Measurements from ENCODE around the gene SGPL1. TPM values are rescaled to one million over a fixed set of nuclear protein-coding genes. Genes with fewer than 3 reads are reported as not detected.
A peak's percentile ranks its signal among the peaks of the same experiment; 100 is the strongest.

Gene SGPL1
- total RNA-seq, 3 donors from 2014 or later = 50.5 to 67.2 (median 55.5) TPM

DNA sequence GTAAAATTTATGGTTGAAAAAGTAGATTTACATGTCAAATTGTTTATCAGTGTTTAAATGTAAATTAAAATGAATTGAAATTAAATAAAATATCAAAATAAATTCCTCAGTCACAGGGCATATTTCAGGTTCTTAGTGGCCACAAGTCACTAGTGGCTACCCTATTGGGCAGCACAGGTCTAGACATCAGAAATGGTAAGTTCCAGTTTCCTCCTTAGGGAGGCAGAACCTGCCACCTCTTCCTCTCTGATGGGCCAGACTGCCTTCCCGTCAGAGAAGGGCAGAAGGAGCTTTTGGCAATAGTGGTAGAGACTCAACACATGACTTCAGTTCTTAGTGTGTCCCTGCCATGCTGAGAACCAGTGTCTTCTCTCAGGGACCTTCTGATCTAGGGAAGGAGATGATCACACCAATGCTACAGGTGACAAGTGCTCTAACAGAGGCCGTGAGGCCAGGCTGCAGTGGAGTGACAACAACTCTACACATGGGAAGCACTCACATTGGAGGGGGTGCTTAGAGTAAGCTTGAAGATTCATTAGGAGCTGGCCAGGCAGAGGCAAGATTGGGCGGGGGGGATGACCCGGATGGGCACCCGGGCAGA is 87.0 kb downstream of the SGPL1 start:
- ATAC-seq (no peak), DNase-seq (no peak)
- TF ChIP-seq, protein P1, sequence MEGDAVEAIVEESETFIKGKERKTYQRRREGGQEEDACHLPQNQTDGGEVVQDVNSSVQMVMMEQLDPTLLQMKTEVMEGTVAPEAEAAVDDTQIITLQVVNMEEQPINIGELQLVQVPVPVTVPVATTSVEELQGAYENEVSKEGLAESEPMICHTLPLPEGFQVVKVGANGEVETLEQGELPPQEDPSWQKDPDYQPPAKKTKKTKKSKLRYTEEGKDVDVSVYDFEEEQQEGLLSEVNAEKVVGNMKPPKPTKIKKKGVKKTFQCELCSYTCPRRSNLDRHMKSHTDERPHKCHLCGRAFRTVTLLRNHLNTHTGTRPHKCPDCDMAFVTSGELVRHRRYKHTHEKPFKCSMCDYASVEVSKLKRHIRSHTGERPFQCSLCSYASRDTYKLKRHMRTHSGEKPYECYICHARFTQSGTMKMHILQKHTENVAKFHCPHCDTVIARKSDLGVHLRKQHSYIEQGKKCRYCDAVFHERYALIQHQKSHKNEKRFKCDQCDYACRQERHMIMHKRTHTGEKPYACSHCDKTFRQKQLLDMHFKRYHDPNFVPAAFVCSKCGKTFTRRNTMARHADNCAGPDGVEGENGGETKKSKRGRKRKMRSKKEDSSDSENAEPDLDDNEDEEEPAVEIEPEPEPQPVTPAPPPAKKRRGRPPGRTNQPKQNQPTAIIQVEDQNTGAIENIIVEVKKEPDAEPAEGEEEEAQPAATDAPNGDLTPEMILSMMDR (IDR thresholded peaks at IDR 0.05) = no peak
- intact Hi-C loops (cut with DNase I, micrococcal nuclease) = no loop called here
- H3K4me3 ChIP-seq = no peak overlapping the region
- peaks cover 4% of the 10 kb centered on the region for H3K4me1 ChIP-seq (ENCODE audit: low read depth)
- H3K36me3 ChIP-seq (ENCODE audit: low read depth) = no peaks in the 10 kb centered on the region
- no peaks in the 10 kb centered on the region for H3K9me3 ChIP-seq

DNA sequence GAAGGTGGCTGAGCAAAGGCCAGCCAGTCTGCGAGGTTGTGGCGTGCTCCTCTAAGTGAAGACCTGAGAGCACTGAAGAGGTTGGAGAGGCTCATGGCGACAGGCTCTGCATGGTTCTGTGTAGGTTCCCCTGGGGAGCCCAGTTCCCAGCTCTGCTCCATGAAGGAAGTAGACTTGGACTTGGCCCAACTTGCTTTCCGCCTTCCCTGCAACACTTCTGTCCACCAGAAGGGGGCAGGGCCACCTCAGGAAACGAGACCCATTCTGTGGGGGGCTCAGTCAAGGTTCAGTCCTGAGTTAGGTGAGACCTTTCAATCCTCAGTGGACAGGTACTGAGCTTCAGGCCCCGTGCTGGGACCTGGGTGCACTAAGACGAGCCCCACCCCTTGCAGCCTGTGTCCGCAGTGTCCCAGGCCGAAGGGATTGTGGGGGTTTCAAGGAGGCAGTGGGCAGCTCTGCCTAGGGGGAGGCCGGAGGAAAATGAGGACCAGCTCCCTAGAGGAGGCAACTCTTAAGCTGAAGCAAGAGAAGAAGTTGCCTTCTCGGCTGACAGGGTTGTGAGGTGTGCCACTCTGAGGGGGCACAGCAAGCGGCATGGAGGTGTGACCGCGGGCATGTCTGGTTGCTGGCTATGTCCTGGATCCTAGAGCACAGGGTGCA is 87.6 kb downstream of the SGPL1 start:
- Histone ChIP-seq H3K36me3 (ENCODE audit: low read depth) (no peaks in the 10 kb centered on the region), H3K4me3 (no peak overlapping the region), H3K4me1 (ENCODE audit: low read depth) (peaks cover 4% of the 10 kb centered on the region), H3K9me3 (no peaks in the 10 kb centered on the region)
- intact Hi-C loops (cut with DNase I, micrococcal nuclease) = no loop called here
- ATAC-seq (peak; percentile 77), DNase-seq (peak in 2 of 3 donors; percentile 67 to 73)
- TF ChIP-seq, protein P1 (IDR thresholded peaks at IDR 0.05) = peak; percentile 88

DNA sequence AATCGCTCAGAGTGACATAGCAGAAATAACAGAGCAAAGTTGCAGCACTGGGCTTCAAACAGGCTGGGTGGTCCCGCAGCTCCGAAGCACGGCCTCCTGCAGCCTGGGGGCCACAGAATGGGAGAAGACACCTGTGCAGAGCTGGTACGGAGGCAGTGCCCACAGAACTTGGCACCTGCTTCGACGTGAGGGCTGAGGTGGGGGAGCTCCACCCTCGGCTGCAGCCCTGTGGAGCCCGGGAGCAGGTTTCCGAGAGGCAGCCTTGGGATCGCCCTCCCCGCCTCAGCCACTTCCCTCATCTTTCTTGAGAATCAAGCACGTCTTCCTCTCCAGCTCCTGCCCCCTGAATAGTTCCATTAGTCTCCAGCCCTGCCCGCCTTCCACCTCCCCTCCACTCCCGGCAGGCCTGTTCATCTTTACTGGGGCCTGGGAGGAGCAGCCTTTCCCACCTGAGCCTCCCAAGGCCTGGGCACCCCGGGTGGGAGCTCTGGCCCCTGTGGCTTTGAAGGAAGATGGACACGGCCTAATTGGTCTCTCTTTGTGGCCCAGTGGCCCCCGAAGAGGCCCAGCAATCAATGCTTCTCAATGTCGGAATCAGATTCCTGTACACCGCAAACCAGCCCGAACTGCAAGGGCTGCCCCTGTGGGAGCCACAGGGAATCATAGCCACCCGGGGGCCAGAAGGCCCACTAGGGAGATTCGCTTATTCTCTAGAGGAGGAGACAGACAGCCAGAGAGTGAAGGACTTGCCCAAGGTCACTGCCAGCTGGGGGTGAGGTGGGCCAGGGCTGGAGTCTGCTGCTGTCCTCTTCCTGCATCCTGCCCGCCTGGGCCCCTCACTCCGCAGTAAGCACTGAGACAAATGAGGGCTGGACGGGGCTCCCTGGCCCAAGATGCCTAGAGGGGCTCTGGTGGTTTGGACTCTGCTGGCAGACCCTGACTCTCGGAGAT is 89.6 kb downstream of the SGPL1 start:
- ATAC-seq = no peak
- Histone ChIP-seq H3K36me3 (ENCODE audit: low read depth) (no peaks in the 10 kb centered on the region), H3K4me1 (ENCODE audit: low read depth) (peaks cover 4% of the 10 kb centered on the region), H3K9me3 (no peaks in the 10 kb centered on the region), H3K4me3 (no peak overlapping the region)
- TF ChIP-seq, protein P1 (IDR thresholded peaks at IDR 0.05) = no peak
- DNase-seq = no peak
- intact Hi-C loops (cut with DNase I, micrococcal nuclease) = no loop called here

DNA sequence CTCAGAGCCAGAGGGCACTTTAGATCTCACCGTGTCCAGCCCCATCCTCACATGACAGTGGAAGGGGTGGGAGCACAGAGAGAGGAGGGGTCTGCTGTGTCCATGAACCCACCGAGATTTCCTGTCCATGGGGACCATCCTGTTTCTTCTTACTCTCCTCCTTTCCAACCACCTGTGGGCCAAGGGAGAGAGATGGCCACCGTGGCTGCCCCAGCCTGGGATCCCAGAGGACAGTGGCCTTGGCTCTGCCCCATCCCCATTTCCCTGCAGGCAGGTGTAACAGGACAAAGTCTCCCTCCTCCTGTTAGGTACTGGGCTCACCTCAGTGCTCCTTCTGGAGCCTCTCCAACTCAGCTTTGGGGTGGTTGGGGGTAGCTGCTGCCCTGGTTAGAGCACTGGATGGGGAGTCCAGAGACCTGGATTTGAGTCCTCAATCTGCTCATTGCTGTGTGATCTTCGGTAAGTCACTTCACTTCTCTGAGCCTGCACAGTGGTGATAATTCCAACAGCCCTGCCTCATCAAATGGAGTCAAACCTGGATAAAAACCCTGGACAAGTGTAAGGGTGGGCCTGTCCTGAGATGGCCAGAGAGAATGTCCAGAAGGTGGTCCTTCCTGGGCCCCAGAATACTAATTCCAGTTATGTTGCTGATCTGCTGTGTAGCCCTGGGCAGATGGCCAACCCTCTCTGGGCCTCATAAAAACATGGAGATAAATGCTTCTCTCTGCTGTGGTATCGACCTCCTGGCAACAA is 90.5 kb downstream of the SGPL1 start:
- intact Hi-C loops (cut with DNase I, micrococcal nuclease) = no loop called here
- TF ChIP-seq, protein P1 (IDR thresholded peaks at IDR 0.05) = no peak
- ATAC-seq (no peak), DNase-seq (no peak)
- H3K36me3 ChIP-seq (ENCODE audit: low read depth) = no peaks in the 10 kb centered on the region
- no peak overlapping the region for H3K4me3 ChIP-seq
- peaks cover 4% of the 10 kb centered on the region for H3K4me1 ChIP-seq (ENCODE audit: low read depth)
- no peaks in the 10 kb centered on the region for H3K9me3 ChIP-seq

DNA sequence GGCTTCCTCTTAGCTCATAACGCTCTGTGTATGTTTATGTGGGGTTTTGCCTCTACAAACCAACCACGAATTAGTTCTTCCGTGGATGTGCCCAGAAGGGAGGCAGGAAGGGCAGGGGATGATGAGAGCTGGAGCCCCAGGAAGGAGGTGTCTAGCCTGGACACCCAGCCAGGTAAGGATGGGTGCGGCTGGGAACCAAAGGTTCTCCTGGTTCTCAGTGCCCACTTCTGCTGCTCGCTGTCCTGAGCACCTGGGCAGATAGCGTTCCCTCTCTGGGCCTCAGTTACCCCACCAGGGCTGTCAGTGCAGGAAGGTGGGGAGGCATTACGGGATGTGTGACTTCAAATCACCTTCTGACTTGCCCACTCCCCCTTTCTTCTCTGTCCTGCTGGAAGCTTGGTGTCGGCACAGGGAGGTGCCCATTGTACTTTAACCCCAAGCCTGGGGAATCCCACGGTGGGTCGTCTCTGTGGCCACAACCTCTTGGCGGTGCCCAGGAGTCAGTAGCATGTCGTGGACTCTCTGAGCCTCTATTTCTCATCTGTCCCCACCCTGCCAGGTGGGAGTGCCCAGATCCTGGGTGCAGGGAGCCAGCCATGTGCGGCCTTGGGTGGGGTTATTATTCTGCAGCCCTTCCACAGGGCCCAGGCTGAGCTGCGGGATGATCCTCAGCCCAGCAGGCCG is 91.3 kb downstream of the SGPL1 start:
- TF ChIP-seq, protein P1 (IDR thresholded peaks at IDR 0.05) = no peak
- ATAC-seq (peak; percentile 59), DNase-seq (peak in 2 of 3 donors; percentile 31 to 44)
- Histone ChIP-seq H3K4me1 (ENCODE audit: low read depth) (peaks cover 4% of the 10 kb centered on the region), H3K4me3 (no peak overlapping the region), H3K36me3 (ENCODE audit: low read depth) (no peaks in the 10 kb centered on the region), H3K9me3 (no peaks in the 10 kb centered on the region)
- intact Hi-C loops (cut with DNase I, micrococcal nuclease) = no loop called here

Data from mucosa of descending colon (tissue), 3 donors.